ENCODE measurements around the gene PCSK5.

PCSK5 gene

DNA sequence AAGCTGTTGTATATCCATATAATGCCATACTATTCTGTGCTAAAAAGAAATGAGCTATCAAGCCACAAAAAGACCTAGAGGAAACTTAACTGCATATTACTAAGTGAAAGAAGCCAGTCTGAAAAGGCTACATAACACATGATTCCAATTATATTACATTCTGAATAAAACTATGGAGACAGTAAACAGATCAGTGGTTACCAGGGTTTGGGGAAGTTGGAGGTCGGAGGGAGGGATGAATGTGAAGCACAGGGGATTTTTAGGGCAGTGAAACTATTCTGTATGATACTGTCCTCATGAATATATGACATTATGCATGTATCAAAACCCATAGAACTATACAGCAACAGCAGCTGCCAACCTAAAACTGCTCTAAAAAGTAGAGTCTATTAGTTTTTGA, 509.4 kb downstream of the PCSK5 start:
- DNase-seq (ENCODE audit: low spot score) = no peak

DNA sequence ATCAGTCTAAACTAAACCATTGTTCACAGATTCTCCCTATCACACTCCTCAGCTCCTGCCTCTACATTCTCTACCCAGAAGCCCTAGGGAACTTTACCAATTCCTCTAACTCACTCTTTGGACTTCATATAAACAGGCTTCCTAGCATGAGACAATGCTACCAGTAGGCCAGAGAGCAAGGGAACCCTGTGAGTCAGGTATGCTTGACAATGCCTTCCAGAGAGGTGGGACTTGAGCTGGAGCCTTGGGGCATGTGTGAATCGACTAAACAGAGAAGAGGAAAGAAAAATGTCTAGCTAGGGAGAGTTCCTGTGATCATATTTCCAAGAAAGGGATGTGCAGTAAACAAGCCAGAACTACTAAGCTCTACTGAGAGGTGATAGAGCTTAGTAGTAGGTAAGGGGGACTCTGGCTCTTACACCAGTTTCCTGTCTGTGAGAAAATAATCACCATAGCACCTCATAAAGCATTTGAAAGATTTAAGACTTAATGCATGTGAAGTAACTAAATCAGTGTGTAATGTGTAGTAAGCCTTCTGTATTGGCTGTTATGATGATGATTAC, 510.1 kb downstream of the PCSK5 start:
- no peak for DNase-seq (ENCODE audit: low spot score)

- no peak for DNase-seq (ENCODE audit: low spot score)
Measured at GRCh38 chr9:76401176-76401575, 510.7 kb downstream of the PCSK5 start.

GRCh38 chr9:76401580-76402354, 511.3 kb downstream of the PCSK5 start:
- no peak for DNase-seq (ENCODE audit: low spot score)

DNA sequence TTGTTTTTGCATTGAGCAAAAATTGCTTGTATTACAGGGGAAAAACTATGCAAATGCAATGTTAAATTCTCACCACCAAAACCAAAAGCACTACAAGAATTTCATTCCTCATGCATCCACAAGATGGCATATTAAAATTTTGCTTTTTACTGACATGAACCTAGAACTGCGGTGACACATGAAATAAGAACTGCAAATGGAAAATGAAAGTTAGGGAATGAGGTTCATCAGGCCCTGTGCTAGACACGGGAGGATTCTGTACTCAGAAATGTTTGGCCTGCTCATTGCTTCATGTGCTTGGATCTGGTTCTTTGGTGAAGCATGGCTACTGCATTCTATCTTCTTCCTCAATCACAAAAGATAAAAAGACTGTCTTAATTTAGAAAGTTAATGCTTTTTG, 512.9 kb downstream of the PCSK5 start:
- DNase-seq (ENCODE audit: low spot score) = peak; percentile 49

DNA sequence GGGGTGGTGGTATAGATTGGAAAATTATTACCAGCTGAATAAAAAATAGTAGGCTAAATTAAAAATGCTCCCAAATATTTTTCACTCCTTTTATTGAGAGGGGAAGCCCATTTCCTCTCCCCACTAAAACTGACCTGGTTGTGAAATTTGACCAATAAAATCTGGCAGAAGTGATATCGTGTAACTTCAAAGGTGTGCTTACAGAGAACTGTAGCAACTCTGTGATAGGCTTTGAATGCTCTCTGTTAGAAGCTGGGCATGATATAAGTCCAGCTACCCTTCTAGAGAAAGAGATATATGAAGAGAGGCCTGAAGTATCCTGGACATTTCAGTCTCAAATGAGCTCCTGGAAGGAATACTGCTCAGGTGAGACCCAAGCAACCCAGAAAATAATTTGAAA, 513.9 kb downstream of the PCSK5 start:
- DNase-seq (ENCODE audit: low spot score) = no peak

- no peak for DNase-seq (ENCODE audit: low spot score)
Measured at GRCh38 chr9:76405340-76405739, 514.9 kb downstream of the PCSK5 start.

GRCh38 chr9:76405868-76406267, 515.4 kb downstream of the PCSK5 start:
- no peak for DNase-seq (ENCODE audit: low spot score)

Data from germinal center (tissue), 1 donor.